K562 (cell line): Measurements from ENCODE around the gene ZNF740. TPM values are rescaled to one million over a fixed set of nuclear protein-coding genes. Genes with fewer than 3 reads are reported as not detected.
A peak's percentile ranks its signal among the peaks of the same experiment; 100 is the strongest.

ENCODE experiments used
- ARID2 ChIP-seq: fragments of 450-650 bp; IDR thresholded peaks from 2 replicates; pipeline ENCODE4 v1.6.1; 2017; ENCODE audit warnings: antibody characterized with exemption, mild to moderate bottlenecking
- BCL6 ChIP-seq: fragments of 250-450 bp; sonication (Bioruptor Pico); IDR thresholded peaks from 2 replicates; pipeline ENCODE4 v1.4.0; 2020
- CEBPG ChIP-seq, 3 experiments: fragments of 200-800 bp in 1 of 3; sonication (Bioruptor generic) in 1 of 3; sonication (generic) in 1 of 3; formaldehyde crosslinking in 1 of 3; IDR thresholded peaks in 2 of 3; conservative IDR thresholded peaks in 1 of 3; 2 replicates each; pipeline versions ENCODE4 v1.6.1 to v1.8.0; 2016 to 2022; ENCODE audit warnings: missing compliant biosample characterization in 2 of 3, missing genetic modification characterization in 2 of 3, mild to moderate bottlenecking in 1 of 3, missing genetic modification reagents in 1 of 3
- ETS2 ChIP-seq: IDR thresholded peaks from 2 replicates; pipeline ENCODE4 v1.6.1; 2016; ENCODE audit warnings: borderline replicate concordance, missing genetic modification characterization, mild to moderate bottlenecking, moderate library complexity, missing compliant biosample characterization; ENCODE audit not compliant: poor library complexity, severe bottlenecking
- FOXJ2 ChIP-seq: fragments of 200-800 bp; sonication (Bioruptor generic); IDR thresholded peaks from 2 replicates; pipeline ENCODE4 v1.6.1; 2016; ENCODE audit warnings: missing genetic modification characterization, missing compliant biosample characterization
- KAT2B ChIP-seq: IDR thresholded peaks from one replicate; pipeline ENCODE4 v1.6.1; 2012; ENCODE audit warnings: low read depth, mild to moderate bottlenecking, control low read depth, inconsistent platforms, low read length, moderate library complexity
- KAT8 ChIP-seq: fragments of 450-650 bp; IDR thresholded peaks from 2 replicates; pipeline ENCODE4 v1.6.1; 2016; ENCODE audit warnings: low read depth, mild to moderate bottlenecking
- KDM2B ChIP-seq: fragments of 250-450 bp; sonication (Bioruptor Pico); IDR thresholded peaks from 2 replicates; pipeline ENCODE4 v1.8.0; 2021; ENCODE audit warnings: mild to moderate bottlenecking, moderate library complexity
- L3MBTL2 ChIP-seq: fragments of 450-650 bp; IDR thresholded peaks from 2 replicates; pipeline ENCODE4 v1.6.1; 2016; ENCODE audit warnings: mild to moderate bottlenecking, moderate library complexity
- LCOR ChIP-seq: sonication (generic); formaldehyde crosslinking; IDR thresholded peaks from 2 replicates; pipeline ENCODE4 v1.8.0; 2022; ENCODE audit warnings: mild to moderate bottlenecking, missing genetic modification reagents
- MAFF ChIP-seq: IDR thresholded peaks from 2 replicates; pipeline ENCODE4 v1.6.1; 2012; ENCODE audit warnings: low read length, improper control_type of control experiment
- MAZ ChIP-seq, 2 experiments: fragments of 450-650 bp in 1 of 2; sonication (generic) in 1 of 2; formaldehyde crosslinking; IDR thresholded peaks in 1 of 2; conservative IDR thresholded peaks in 1 of 2; 2 replicates each; pipeline versions ENCODE4 v1.4.0 to v1.5.0; 2020; ENCODE audit warnings: mild to moderate bottlenecking in 1 of 2, missing genetic modification reagents in 1 of 2
- NFE2 ChIP-seq: IDR thresholded peaks from 2 replicates; pipeline ENCODE4 v1.6.1; 2014; ENCODE audit warnings: antibody characterized with exemption, low read depth
- POLR2B ChIP-seq: fragments of 450-650 bp; IDR thresholded peaks from 2 replicates; pipeline ENCODE4 v1.6.1; 2018; ENCODE audit warnings: low read depth; ENCODE audit not compliant: partially characterized antibody
- PRMT5 ChIP-seq: sonication (generic); formaldehyde crosslinking; IDR thresholded peaks from 2 replicates; pipeline ENCODE4 v1.5.0; 2020; ENCODE audit warnings: missing genetic modification reagents
- RBM22 ChIP-seq: fragments of 200-400 bp; formaldehyde crosslinking; IDR thresholded peaks from 2 replicates; pipeline ENCODE4 v1.6.1; 2018; ENCODE audit warnings: low read length, low read depth; ENCODE audit not compliant: poor library complexity, severe bottlenecking
- SLC30A9 ChIP-seq: fragments of 250-450 bp; sonication (Bioruptor Pico); IDR thresholded peaks from 2 replicates; pipeline ENCODE4 v1.8.0; 2022; ENCODE audit warnings: mild to moderate bottlenecking, moderate library complexity
- SREBF2 ChIP-seq: sonication (generic); formaldehyde crosslinking; IDR thresholded peaks from 2 replicates; pipeline ENCODE4 v1.4.0; 2020; ENCODE audit warnings: mild to moderate bottlenecking, missing genetic modification reagents
- STAG1 ChIP-seq: sonication (generic); formaldehyde crosslinking; IDR thresholded peaks from 2 replicates; pipeline ENCODE4 v1.5.0; 2020; ENCODE audit warnings: missing genetic modification reagents, borderline replicate concordance
- TAF9B ChIP-seq: fragments of 450-650 bp; IDR thresholded peaks from 2 replicates; pipeline ENCODE4 v1.6.1; 2018; ENCODE audit warnings: mild to moderate bottlenecking; ENCODE audit not compliant: partially characterized antibody
- VEZF1 ChIP-seq: fragments of 200-800 bp; sonication (Bioruptor generic); IDR thresholded peaks from 2 replicates; pipeline ENCODE4 v1.6.1; 2017; ENCODE audit warnings: missing genetic modification characterization, missing compliant biosample characterization
- ZNF282 ChIP-seq: sonication (generic); formaldehyde crosslinking; IDR thresholded peaks from 2 replicates; pipeline ENCODE4 v1.8.1; 2023; ENCODE audit warnings: missing genetic modification reagents
- ZNF445 ChIP-seq: fragments of 250-450 bp; sonication (Bioruptor Pico); IDR thresholded peaks from 2 replicates; pipeline ENCODE4 v1.4.0; 2020; ENCODE audit warnings: low read depth, mild to moderate bottlenecking, moderate library complexity
- ZNF644 ChIP-seq: fragments of 200-800 bp; sonication (Bioruptor generic); IDR thresholded peaks from 2 replicates; pipeline ENCODE4 v1.6.1; 2016; ENCODE audit warnings: low read depth, missing genetic modification characterization, missing compliant biosample characterization
- ZNF740 ChIP-seq, 3 experiments: fragments of 200-800 bp in 1 of 3; sonication (Bioruptor generic) in 1 of 3; sonication (generic) in 1 of 3; formaldehyde crosslinking in 1 of 3; IDR thresholded peaks; 2 replicates each; pipeline versions ENCODE4 v1.6.1 to v1.8.0; 2016 to 2022; ENCODE audit warnings: mild to moderate bottlenecking in 2 of 3, missing compliant biosample characterization in 2 of 3, missing genetic modification characterization in 2 of 3, missing genetic modification reagents in 1 of 3
- polyA plus RNA-seq, 8 experiments: library from polyadenylated mRNA; depleted of rRNA in 4 of 8; stranded (reverse) in 5 of 8; unstranded in 3 of 8; fragments of >200 nt; fragmentation: Nextera tagmentation in 2 of 8; fragmentation: Illumina TruSeq in 1 of 8; extraction: Ambion mirVana in 2 of 8; extraction: Trizol in 1 of 8; gene quantifications; 2 replicates each; pipeline versions ENCODE4 v1.2.1 to v1.2.3, GENCODE V29; 2011 to 2014; ENCODE audit warnings: inconsistent platforms in 1 of 8, missing spikeins in 1 of 8
- total RNA-seq, 7 experiments: library from RNA; depleted of rRNA in 6 of 7; stranded (reverse); fragments of >200 nt in 6 of 7; fragmentation: Illumina TruSeq in 2 of 7; extraction: Trizol in 2 of 7; gene quantifications; 2 replicates each; pipeline versions ENCODE4 v1.2.1 to v1.2.3, GENCODE V29; 2011 to 2021; ENCODE audit warnings: low replicate concordance in 1 of 7
- TF ChIP-seq, protein P1 (sequence below): sonication (generic); formaldehyde crosslinking; IDR thresholded peaks from 2 replicates; pipeline ENCODE4 v1.8.0; 2022; ENCODE audit warnings: missing genetic modification reagents, mild to moderate bottlenecking, moderate library complexity, borderline replicate concordance

Gene ZNF740
- total and polyA plus RNA-seq, 9 of the 15 experiments (the other 6 are each of a cell fraction or from before 2014, with no cell fraction given), result 0.57 to 46.4 (median 18.6) TPM

GRCh38 chr12:53231921-53232645, 51.6 kb downstream of the ZNF740 start, which contains the start of gene RARG (continued):
- TF ChIP-seq ARID2 (no peak), SLC30A9 (CRISPR knock-in tag) (no peak), LCOR (CRISPR knock-in tag) (0 out of 2 replicates have a peak, but pooled peaks have one; percentile 20), MAZ (CRISPR knock-in tag; conservative IDR thresholded peaks at IDR 0.05 in 1 of 2, IDR thresholded peaks at IDR 0.05 in 1 of 2) (peak in 1 of 2 experiments; percentile 45; a peak in 3 of 4 replicates), ZNF740 (CRISPR knock-in tag; IDR thresholded peaks at IDR 0.05) (0 out of 2 replicates have a peak, but pooled peaks have one; percentile 61), ZNF740 (tag; IDR thresholded peaks at IDR 0.05) (no peak; a peak in 1 of 4 replicates), ZNF445 (CRISPR knock-in tag) (no peak), TAF9B (no peak), CEBPG (CRISPR knock-in tag; IDR thresholded peaks at IDR 0.05) (no peak), CEBPG (tag; conservative IDR thresholded peaks at IDR 0.05 in 1 of 2, IDR thresholded peaks at IDR 0.05 in 1 of 2) (no peak), L3MBTL2 (0 out of 2 replicates have a peak, but pooled peaks have one; percentile 19), VEZF1 (CRISPR knock-in tag) (peak; percentile 76), ZNF644 (tag) (no peak), ZNF282 (CRISPR knock-in tag) (no peak), BCL6 (CRISPR knock-in tag) (no peak), MAFF (no peak), NFE2 (no peak), FOXJ2 (tag) (no peak), PRMT5 (no peak), ETS2 (tag) (no peak), POLR2B (no peak), KAT8 (no peak), KDM2B (CRISPR knock-in tag) (no peak), KAT2B (no peak), RBM22 (no peak), SREBF2 (CRISPR knock-in tag) (no peak), STAG1 (no peak)
- TF ChIP-seq, protein P1, sequence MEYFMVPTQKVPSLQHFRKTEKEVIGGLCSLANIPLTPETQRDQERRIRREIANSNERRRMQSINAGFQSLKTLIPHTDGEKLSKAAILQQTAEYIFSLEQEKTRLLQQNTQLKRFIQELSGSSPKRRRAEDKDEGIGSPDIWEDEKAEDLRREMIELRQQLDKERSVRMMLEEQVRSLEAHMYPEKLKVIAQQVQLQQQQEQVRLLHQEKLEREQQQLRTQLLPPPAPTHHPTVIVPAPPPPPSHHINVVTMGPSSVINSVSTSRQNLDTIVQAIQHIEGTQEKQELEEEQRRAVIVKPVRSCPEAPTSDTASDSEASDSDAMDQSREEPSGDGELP (CRISPR knock-in tag), result no peak
